MM.1S (cell line): Measurements from ENCODE around the gene LZTS2.

Experiments
- CTCF ChIP-seq: fragments of 300-600 bp; sonication (generic); IDR thresholded peaks from 2 replicates; pipeline ENCODE4 v1.5.1; 2016; ENCODE audit warnings: antibody characterized with exemption, low read length, mixed read lengths
- EZH2 ChIP-seq: fragments of 300-600 bp; sonication (generic); optimal IDR thresholded peaks from 2 replicates; pipeline ENCODE3; 2017; ENCODE audit warnings: low read depth, mild to moderate bottlenecking, antibody characterized with exemption, low read length, mixed read lengths
- EZH2phosphoT487 ChIP-seq: fragments of 300-600 bp; sonication (generic); IDR thresholded peaks from 2 replicates; pipeline ENCODE4 v1.6.1; 2018; ENCODE audit warnings: antibody characterized with exemption, low read length

GRCh38 chr10:101000127-101000914 is 713 bp downstream of the LZTS2 start:
- TF ChIP-seq CTCF (no peak), EZH2phosphoT487 (no peak), EZH2 (no peak)
